BJ (cell line): Measurements from ENCODE around the gene GFRA4. TPM values are rescaled to one million over a fixed set of nuclear protein-coding genes. Genes with fewer than 3 reads are reported as not detected.

Experiments
- CTCF ChIA-PET: fragments of 350-600 bp; formaldehyde crosslinking; extraction: SDS; loops from one replicate; lab custom pipeline; 2021; ENCODE audit warnings: antibody characterized with exemption, inconsistent platforms; lab: Yijun Ruan, JAX
- POLR2A ChIA-PET: fragments of 300-600 bp; sonication (Branson Sonifier 250); formaldehyde crosslinking; extraction: SDS; loops from one replicate; lab custom pipeline; 2021; ENCODE audit warnings: antibody characterized with exemption; lab: Charles Lee
- DNase-seq: peaks from one replicate; pipeline ENCODE4 v3.0.0-alpha.2; 2011; ENCODE audit warnings: low read depth
- H3K27me3 ChIP-seq: 2 replicates; pipeline ENCODE4 v1.6.0; 2011; ENCODE audit warnings: low read length; ENCODE audit not compliant: control insufficient read depth, insufficient read depth
- H3K36me3 ChIP-seq: 2 replicates; pipeline ENCODE4 v1.5.1; 2011; ENCODE audit warnings: low read length; ENCODE audit not compliant: control insufficient read depth, insufficient read depth
- H3K4me3 ChIP-seq: 2 replicates; pipeline ENCODE4 v1.5.1; 2011; ENCODE audit warnings: low read depth, mild to moderate bottlenecking, control low read depth, low read length
- polyA plus RNA-seq: library from polyadenylated mRNA; depleted of rRNA; stranded (reverse); fragments of >200 nt; gene quantifications from 2 replicates; pipeline ENCODE4 v1.2.3, GENCODE V29; 2011
- TF ChIP-seq, protein P1 (sequence below): IDR thresholded peaks from 2 replicates; pipeline ENCODE4 v1.5.1; 2011; ENCODE audit warnings: low read depth, mild to moderate bottlenecking, control low read depth, inconsistent platforms, low read length, moderate library complexity; ENCODE audit not compliant: insufficient read depth

The GFRA4 gene
- polyA plus RNA-seq, 1 experiment, result not detected

DNA sequence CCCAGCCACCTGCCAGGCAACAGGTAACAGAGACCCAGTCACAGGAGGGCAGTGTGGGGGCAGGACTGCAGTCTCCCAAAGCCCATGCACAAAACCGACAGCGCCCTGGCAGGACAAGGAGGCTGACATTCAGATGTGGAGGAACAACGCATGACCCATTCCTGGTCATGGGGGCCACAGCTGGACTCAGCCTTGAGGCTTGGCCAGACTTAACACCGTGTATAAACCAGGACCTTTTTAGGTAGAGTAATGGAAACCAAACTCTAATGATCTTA is 8.1 kb downstream of the GFRA4 start:
- Histone ChIP-seq H3K36me3 (no peaks in the 10 kb centered on the region; the same call in 1 of the 2 replicates), H3K4me3 (no peak overlapping the region), H3K27me3 (peaks cover 19% of the 10 kb centered on the region)
- POLR2A ChIA-PET, result no interaction called here
- CTCF ChIA-PET, result interaction anchor here (1.1 kb wide), 1 partner anchor 56 kb away, joined by 4 read pairs; no protein-coding TSS in a partner anchor
- no peak for DNase-seq
- TF ChIP-seq, protein P1, sequence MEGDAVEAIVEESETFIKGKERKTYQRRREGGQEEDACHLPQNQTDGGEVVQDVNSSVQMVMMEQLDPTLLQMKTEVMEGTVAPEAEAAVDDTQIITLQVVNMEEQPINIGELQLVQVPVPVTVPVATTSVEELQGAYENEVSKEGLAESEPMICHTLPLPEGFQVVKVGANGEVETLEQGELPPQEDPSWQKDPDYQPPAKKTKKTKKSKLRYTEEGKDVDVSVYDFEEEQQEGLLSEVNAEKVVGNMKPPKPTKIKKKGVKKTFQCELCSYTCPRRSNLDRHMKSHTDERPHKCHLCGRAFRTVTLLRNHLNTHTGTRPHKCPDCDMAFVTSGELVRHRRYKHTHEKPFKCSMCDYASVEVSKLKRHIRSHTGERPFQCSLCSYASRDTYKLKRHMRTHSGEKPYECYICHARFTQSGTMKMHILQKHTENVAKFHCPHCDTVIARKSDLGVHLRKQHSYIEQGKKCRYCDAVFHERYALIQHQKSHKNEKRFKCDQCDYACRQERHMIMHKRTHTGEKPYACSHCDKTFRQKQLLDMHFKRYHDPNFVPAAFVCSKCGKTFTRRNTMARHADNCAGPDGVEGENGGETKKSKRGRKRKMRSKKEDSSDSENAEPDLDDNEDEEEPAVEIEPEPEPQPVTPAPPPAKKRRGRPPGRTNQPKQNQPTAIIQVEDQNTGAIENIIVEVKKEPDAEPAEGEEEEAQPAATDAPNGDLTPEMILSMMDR, result no peak

DNA sequence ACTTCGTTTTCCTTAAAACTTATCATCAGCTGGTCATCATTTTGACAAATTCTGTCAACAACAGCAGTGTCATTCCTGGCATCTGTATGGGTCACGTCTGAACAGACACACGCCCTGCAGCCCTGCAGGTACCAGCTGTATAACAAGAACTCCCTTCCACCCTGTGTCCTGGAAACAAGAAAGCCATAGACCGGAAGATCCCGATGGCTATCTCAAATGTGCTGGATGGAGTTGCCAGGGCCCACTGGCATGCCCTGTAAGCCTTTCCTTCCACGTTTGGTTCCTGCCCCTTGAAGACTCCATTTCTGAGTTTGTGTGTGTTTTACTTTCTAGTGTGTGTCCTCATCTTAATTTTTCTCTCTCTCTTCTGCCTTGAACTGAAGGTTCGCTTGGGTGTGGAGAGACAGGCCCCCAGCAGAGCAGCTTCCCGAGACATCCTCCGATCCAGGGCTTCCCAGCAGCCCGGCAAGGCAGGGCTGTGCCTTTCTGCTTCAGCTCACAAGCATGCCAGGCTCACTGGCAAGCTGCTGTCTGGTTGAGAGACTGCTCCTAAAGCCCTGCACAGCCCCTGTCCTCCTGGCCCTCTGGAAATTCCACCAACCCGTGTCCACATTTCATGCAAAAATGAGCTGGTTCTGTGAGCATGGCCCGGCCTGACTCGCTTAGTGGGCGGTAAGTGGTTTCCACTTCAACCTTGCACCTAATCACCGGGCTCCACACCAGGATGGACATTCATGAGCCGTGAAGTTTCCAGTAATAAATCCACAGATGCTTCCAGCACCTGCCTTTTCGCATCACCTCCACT is 8.7 kb downstream of the GFRA4 start:
- H3K36me3 ChIP-seq, result no peaks in the 10 kb centered on the region; the same call in 1 of the 2 replicates
- DNase-seq, result no peak
- ChIA-PET CTCF (interaction anchor here (1.0 kb wide), 1 partner anchor 18 kb away, joined by 3 read pairs; no protein-coding TSS in a partner anchor), POLR2A (no interaction called here)
- H3K27me3 ChIP-seq, result peaks cover 15% of the 10 kb centered on the region
- TF ChIP-seq, protein P1, result no peak
- H3K4me3 ChIP-seq, result no peak overlapping the region

DNA sequence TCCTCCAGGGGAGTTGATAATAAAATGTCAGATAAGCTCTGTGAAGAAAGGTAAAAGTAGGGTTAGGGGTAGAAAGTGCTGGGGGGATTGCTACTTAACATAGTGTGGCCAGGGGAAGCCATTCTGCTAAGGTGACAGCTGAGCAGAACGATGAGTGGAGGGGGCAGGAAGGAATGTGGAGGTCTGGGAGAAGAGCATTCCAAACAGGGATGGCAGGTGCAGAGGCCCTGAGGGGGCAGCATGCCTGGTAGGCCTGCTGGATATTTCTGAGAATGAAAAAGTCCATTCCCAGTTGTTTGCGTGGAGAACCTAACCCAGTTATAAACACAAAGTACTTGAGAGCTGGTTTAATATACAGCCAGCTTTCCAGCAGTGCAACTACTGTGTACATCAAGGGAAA is 9.3 kb downstream of the GFRA4 start:
- ChIA-PET POLR2A (no interaction called here), CTCF (interaction anchor here (1.0 kb wide), 1 partner anchor 18 kb away, joined by 3 read pairs; no protein-coding TSS in a partner anchor)
- TF ChIP-seq, protein P1, result no peak
- Histone ChIP-seq H3K4me3 (no peak overlapping the region), H3K36me3 (no peaks in the 10 kb centered on the region; the same call in 1 of the 2 replicates), H3K27me3 (peaks cover 11% of the 10 kb centered on the region)
- no peak for DNase-seq

DNA sequence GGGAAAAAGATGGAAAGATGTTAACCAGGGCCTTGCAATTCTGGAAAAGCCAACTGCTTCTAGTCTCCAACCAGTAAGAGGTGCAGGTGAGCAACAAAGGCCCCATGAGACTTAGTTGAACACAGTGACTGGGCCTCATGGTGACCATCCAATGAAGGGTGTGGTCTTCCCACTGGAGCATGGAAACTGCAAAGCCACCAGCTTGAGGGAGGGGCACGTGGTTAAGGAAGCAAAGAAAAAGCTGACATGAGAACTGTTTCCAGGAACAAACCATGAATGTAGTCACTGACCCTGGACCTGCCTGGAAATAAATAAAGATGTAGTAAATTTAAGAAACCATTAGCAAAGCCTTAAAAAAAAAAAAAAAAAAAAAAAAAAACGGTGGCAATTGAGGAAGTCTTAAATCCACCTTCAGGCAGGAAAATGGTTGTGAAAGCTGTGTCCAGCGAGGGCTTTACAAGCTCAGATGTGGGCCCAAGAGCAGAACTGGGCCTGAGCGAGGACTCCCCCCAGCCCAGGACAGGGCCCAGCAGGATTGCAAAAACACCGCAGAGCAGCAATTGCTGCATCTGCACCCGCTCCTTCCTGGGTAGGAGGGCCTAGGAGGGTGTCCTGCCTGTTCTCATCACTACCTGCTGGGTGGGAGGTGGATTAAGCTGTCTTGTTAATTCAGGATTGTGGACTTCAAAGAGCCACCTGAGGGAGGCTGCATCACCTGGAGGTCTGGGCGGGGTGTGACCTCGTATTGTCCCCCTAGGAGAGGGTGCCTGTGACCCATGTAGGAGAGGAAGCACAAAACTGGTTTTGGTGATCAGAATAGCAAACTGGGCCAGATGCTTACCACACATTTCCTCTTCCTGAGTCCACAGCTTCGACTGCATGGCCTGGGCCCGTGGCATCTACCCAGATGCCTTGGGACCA is 10.3 kb downstream of the GFRA4 start:
- Histone ChIP-seq H3K36me3 (peaks cover 2% of the 10 kb centered on the region; the same call in 1 of the 2 replicates), H3K4me3 (no peak overlapping the region), H3K27me3 (peaks cover 5% of the 10 kb centered on the region; the same call in 1 of the 2 replicates)
- ChIA-PET CTCF (interaction anchor here (0.8 kb wide), 1 partner anchor 57 kb away, joined by 3 read pairs; no protein-coding TSS in a partner anchor), POLR2A (no interaction called here)
- TF ChIP-seq, protein P1, result no peak
- DNase-seq, result no peak
